Bronchial epithelial cell (primary cell): ENCODE results near the gene EVI5. TPM values are rescaled to one million over a fixed set of nuclear protein-coding genes. Genes with fewer than 3 reads are reported as not detected.
"Not testable (repeated sequence)": the region's sequence is repeated elsewhere in the genome, so short reads cannot be mapped to it uniquely, and the experiment has no call there.

Experiments used
- DNase-seq: peaks from one replicate; pipeline ENCODE4 v3.0.0-alpha.2; 2010; ENCODE audit warnings: low read depth
- FAIRE-seq: peaks from 2 replicates; lab custom pipeline; 2011; peaks lifted over from hg19 to GRCh38; lab: Jason Lieb, UNC
- H3K27me3 ChIP-seq: 2 replicates; pipeline ENCODE4 v1.5.1; 2011; ENCODE audit warnings: low read length; ENCODE audit not compliant: control insufficient read depth, insufficient read depth
- H3K36me3 ChIP-seq: 2 replicates; pipeline ENCODE4 v1.5.1; 2011; ENCODE audit warnings: low read length; ENCODE audit not compliant: control insufficient read depth, insufficient read depth
- H3K4me3 ChIP-seq: 2 replicates; pipeline ENCODE4 v1.5.1; 2011; ENCODE audit warnings: mild to moderate bottlenecking, low read depth, low read length, control low read depth
- total RNA-seq: library from RNA; depleted of rRNA; stranded (reverse); fragments of >200 nt; gene quantifications from 2 replicates; pipeline ENCODE4 v1.2.1, GENCODE V29; 2014
- TF ChIP-seq, protein P1 (sequence below): IDR thresholded peaks from 2 replicates; pipeline ENCODE4 v1.5.1; 2011; ENCODE audit warnings: mild to moderate bottlenecking, moderate library complexity, low read length, control low read depth, inconsistent platforms; ENCODE audit not compliant: insufficient read depth, severe bottlenecking

Gene EVI5
- total RNA-seq, 1 donor from 2014 or later, result 21.1 TPM

DNA sequence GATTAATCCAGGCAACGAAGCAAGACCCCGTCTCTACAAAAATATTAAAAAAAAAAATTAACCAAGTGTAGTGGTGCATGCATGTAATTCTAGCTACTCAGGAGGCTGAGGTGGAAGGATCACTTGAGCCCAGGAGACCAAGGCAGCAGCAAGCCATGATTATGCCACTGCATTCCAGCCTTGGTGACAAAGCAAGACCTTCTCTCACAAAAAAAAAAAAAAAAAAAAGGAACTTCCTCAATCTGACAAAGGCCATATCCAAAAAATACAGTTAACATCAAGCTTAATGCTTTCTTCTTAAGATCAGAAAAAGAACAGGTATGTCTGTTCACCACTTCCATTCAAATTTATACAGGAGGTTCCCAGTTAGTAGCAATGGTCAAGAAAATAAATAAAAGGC is 54.4 kb downstream of the EVI5 start:
- FAIRE-seq (no peak), DNase-seq (no peak)
- Histone ChIP-seq H3K4me3 (no peak overlapping the region), H3K27me3 (no peaks in the 10 kb centered on the region), H3K36me3 (no peaks in the 10 kb centered on the region)
- TF ChIP-seq, protein P1, sequence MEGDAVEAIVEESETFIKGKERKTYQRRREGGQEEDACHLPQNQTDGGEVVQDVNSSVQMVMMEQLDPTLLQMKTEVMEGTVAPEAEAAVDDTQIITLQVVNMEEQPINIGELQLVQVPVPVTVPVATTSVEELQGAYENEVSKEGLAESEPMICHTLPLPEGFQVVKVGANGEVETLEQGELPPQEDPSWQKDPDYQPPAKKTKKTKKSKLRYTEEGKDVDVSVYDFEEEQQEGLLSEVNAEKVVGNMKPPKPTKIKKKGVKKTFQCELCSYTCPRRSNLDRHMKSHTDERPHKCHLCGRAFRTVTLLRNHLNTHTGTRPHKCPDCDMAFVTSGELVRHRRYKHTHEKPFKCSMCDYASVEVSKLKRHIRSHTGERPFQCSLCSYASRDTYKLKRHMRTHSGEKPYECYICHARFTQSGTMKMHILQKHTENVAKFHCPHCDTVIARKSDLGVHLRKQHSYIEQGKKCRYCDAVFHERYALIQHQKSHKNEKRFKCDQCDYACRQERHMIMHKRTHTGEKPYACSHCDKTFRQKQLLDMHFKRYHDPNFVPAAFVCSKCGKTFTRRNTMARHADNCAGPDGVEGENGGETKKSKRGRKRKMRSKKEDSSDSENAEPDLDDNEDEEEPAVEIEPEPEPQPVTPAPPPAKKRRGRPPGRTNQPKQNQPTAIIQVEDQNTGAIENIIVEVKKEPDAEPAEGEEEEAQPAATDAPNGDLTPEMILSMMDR, result no peak

DNA sequence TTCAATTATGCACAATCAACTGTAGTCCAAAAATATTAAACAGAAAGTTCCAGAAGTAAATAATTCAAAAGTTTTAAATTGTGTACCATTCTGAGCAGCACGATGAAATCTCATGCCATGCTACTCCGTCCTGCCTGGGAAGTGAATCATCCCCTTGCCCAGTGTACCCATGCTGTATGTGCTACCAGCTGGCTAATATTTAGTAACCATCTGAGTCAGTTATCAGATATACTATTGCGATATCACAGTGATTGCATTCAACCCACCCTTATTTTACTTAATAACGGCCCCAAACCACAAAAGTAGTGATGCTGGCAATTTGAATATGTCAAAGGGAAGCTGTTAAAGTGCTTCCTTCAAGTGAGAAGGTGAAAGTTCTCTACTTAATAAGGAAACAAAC is 56.2 kb downstream of the EVI5 start:
- DNase-seq, result peak; percentile 81
- no peaks in the 10 kb centered on the region for H3K27me3 ChIP-seq
- FAIRE-seq, result no peak
- no peak overlapping the region for H3K4me3 ChIP-seq
- no peaks in the 10 kb centered on the region for H3K36me3 ChIP-seq
- TF ChIP-seq, protein P1, result no peak

DNA sequence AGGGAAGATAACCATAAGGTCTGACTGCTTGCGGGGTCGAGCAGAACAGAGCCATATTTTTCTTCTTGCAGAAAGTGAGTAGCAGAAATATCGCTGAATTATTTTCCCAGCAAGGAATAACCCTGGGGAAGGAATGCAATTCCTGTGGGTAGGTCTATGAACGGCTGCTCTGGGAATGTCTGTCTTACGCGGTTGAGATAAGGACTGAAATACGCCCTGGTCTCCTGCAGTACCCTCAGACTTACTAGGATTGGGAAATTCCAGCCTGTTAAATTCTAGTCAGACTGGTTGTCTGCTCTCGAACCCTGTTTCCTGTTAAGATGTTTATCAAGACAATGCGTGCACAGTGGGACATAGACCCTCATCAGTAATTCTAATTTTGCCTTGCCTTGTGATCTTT is 61.2 kb downstream of the EVI5 start:
- not testable (repeated sequence) for DNase-seq, H3K4me3 ChIP-seq, H3K36me3 ChIP-seq, FAIRE-seq, H3K27me3 ChIP-seq

DNA sequence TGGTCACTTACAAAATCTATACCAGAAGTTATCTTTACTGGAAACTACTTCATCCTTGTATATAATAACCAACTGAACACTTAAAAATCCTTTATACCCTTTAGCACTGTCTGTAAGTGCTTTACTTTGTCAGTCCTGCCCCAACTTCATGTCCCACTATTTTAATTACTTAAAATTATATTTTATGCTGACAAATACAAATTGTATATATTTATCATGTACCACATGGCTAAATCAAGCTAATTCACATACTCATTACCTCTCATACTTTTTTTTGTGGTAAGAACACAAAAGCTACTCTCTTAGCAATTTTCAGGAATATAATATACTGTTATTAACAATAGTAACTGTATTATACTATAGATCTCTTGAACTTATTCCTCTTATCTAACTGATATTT is 63.0 kb downstream of the EVI5 start:
- FAIRE-seq (no peak), DNase-seq (no peak)
- no peak overlapping the region for H3K4me3 ChIP-seq
- H3K27me3 ChIP-seq, result no peaks in the 10 kb centered on the region
- H3K36me3 ChIP-seq, result no peaks in the 10 kb centered on the region
- TF ChIP-seq, protein P1, result no peak

DNA sequence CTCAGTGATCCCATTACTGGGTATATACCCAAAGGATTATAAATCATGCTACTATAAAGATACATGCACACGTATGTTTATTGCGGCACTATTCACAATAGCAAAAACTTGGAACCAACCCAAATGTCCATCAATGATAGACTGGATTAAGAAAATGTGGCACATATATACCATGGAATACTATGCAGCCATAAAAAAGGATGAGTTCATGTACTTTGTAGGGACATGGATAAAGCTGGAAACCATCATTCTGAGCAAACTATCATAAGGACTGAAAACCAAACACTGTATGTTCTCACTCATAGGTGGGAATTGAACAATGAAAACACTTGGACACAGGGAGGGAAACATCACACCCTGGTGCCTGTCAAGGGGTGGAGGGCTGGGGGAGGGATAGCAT is 63.8 kb downstream of the EVI5 start:
- not testable (repeated sequence) for H3K4me3 ChIP-seq, H3K27me3 ChIP-seq, FAIRE-seq, H3K36me3 ChIP-seq, DNase-seq

DNA sequence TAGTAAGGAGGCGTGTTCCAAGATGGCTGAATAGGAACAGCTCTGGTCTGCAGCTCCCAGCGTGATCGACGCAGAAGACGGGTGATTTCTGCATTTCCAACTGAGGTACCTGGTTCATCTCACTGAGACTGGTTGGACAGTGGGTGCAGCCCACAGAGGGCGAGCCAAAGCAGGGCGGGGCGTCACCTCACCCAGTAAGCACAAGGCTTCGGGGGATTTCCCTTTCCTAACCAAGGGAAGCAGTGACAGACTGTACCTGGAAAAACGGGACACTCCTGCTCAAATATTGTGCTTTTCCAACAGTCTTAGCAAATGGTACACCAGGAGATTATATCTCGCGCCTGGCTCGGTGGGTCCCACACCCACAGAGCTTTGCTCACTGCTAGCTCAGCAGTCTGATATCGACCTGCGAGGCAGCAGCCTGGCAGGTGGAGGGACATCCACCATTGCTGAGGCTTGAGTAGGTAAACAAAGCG is 69.4 kb downstream of the EVI5 start:
- H3K27me3 ChIP-seq, FAIRE-seq, DNase-seq, H3K36me3 ChIP-seq, H3K4me3 ChIP-seq: not testable (repeated sequence)

DNA sequence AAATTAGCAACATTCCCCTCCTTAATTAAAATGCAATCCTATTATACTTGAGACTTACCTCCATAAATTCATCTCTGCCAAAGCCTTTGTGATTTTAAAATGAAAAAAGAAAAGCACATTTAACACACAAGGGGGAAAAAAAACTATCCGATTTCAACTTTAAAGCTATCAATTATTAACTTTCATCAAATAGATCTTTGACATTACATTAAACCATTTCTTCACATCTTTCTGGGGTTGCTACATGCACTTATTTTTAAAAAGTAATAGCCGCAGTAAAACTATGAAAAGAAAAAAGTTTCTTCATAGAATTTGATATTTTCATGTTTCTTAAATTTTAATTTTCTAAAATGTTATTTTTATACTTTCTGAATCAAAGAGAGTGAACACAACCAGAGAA is 71.0 kb downstream of the EVI5 start:
- no peaks in the 10 kb centered on the region for H3K27me3 ChIP-seq
- TF ChIP-seq, protein P1, result no peak
- DNase-seq, result no peak
- H3K4me3 ChIP-seq, result no peak overlapping the region
- no peak for FAIRE-seq
- H3K36me3 ChIP-seq, result no peaks in the 10 kb centered on the region
